Left ventricle myocardium inferior (tissue), 1 donor: ENCODE data around the gene BZW2. TPM values are rescaled to one million over a fixed set of nuclear protein-coding genes. Genes with fewer than 3 reads are reported as not detected.

Experiments used
- DNase-seq: peaks from one replicate; pipeline ENCODE4 v3.0.0-alpha.2; 2020
- H3K27ac ChIP-seq: fragments of 200-600 bp; replicated peaks from 2 replicates; pipeline ENCODE4 v1.8.0; 2021
- H3K27me3 ChIP-seq: fragments of 200-600 bp; 2 replicates; pipeline ENCODE4 v1.8.0; 2021; ENCODE audit warnings: low read depth
- H3K36me3 ChIP-seq: fragments of 200-600 bp; 2 replicates; pipeline ENCODE4 v1.8.0; 2021
- H3K4me1 ChIP-seq: fragments of 200-600 bp; 2 replicates; pipeline ENCODE4 v1.8.0; 2021
- H3K4me3 ChIP-seq: fragments of 200-600 bp; 2 replicates; pipeline ENCODE4 v1.8.0; 2021; ENCODE audit warnings: mild to moderate bottlenecking, moderate library complexity
- H3K9me3 ChIP-seq: fragments of 200-600 bp; replicated peaks from 2 replicates; pipeline ENCODE4 v1.8.0; 2021
- intact Hi-C: fragments of 100-400 bp; cut with micrococcal nuclease; formaldehyde crosslinking; loops from one replicate; pipeline ENCODE4 v1.11.0; 2022
- long read RNA-seq: library from polyadenylated mRNA; unstranded; transcript quantifications from one replicate; pipeline ENCODE4 v2.0.0, GENCODE V29; 2021
- total RNA-seq: library from RNA; stranded (reverse); fragmentation: NEBNext Ultra II Directional; extraction: Animal tissue kit (Norgen Biotek cat#: 25700); gene quantifications from one replicate; pipeline ENCODE4 v1.2.1, GENCODE V29; 2021
- TF ChIP-seq, protein P1 (sequence below): fragments of 200-600 bp; IDR thresholded peaks from 2 replicates; pipeline ENCODE4 v1.8.0; 2021; ENCODE audit warnings: antibody characterized with exemption, mild to moderate bottlenecking, borderline replicate concordance
- donor health status: DM: no; HTN: yes; CAD: no; lungs with severe emphysema.

Gene BZW2
- total RNA-seq, result 308 TPM
- long read RNA-seq, transcript BZW2-201 (12 exons, 1,860 nt), result major isoform, 72 of 195 reads
- long read RNA-seq, transcript BZW2-207 (12 exons, 1,862 nt), result minor isoform, 12 of 195 reads
- long read RNA-seq, partial matches to known transcripts, result 34 of 195 reads
- long read RNA-seq, other reads (novel, unspliced or antisense), result 75 of 195 reads

DNA sequence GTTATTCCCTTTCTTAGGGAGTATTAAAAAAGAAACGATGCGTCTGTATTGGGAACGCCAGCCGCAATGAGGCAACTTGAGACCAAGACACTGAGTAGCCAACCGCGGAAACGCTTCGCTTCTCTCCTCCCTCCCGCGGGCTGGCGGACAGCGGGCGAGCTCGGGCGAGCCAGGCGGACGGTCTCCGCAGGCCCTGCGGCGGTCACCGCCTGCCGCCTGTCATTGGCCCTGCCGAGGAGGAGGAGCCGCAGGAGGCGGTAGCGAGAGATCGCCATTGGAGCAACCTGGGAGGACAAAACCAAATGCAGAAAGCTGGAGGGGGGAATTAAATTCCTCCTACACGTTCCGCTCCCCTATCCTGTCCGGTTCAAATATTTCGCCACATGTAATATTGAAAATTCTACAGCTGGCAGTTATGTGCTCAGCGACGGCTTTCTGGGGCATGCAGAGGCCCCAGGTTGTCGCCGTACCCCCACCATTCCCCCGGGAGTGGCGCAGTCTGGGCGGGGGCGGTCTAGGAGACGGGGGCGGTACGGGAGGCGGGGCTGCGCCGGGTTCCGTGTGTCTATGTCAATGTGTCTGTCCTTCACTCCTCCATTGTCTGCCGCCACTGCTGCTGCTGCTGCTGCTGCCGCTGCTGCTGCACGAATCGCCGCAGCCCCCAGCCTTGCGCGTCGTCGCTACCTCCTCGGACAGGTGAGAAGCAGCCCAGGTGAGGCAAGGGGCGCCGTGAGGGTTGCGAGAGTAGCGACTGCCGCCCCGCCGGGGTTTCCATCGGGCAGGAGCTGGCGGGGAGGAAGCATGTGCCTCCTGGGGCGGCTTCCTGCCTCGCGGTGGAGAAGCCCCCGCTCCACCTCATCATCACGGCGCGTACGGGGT, at the start of gene BZW2, which contains the start of gene ANKMY2:
BZW2 (plus strand) TSS at position 589 of the 879 bp plus-strand sequence. CDS start 19,263 bp downstream, outside the sequence.
ANKMY2 (minus strand) TSS at position 162 of the 879 bp plus-strand sequence. CDS start 181 bp downstream, outside the sequence.
- DNase-seq, result peak; percentile 95
- Histone ChIP-seq H3K4me3 (peak within 1 kb of the TSS; percentile 90), H3K4me1 (peaks cover 96% of the 10 kb centered on the region)

DNA sequence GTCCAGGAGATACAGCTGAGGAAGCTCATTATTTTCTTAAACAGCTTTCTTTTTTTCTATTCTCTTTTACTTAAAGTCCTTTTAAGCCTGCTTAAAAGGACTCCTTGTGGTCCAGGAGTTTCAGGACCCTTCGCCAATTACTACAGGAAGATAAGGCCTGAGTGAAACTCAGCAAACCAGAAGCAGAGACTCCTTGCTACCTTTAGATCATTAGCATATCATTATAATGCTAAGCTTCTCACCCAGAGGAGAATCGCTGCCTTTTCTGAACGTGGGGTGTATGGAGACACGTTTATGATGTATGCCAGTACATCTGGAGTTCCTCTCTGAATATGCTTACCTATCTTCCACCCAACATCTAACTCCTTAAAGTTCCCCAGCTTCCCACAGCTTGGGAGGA, 48.0 kb upstream of the BZW2 start:
- H3K4me1 ChIP-seq, result no peaks in the 10 kb centered on the region
- H3K9me3 ChIP-seq, result no peaks in the 10 kb centered on the region
- TF ChIP-seq, protein P1, sequence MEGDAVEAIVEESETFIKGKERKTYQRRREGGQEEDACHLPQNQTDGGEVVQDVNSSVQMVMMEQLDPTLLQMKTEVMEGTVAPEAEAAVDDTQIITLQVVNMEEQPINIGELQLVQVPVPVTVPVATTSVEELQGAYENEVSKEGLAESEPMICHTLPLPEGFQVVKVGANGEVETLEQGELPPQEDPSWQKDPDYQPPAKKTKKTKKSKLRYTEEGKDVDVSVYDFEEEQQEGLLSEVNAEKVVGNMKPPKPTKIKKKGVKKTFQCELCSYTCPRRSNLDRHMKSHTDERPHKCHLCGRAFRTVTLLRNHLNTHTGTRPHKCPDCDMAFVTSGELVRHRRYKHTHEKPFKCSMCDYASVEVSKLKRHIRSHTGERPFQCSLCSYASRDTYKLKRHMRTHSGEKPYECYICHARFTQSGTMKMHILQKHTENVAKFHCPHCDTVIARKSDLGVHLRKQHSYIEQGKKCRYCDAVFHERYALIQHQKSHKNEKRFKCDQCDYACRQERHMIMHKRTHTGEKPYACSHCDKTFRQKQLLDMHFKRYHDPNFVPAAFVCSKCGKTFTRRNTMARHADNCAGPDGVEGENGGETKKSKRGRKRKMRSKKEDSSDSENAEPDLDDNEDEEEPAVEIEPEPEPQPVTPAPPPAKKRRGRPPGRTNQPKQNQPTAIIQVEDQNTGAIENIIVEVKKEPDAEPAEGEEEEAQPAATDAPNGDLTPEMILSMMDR, result no peak
- no peak for DNase-seq
- H3K36me3 ChIP-seq, result peaks cover 59% of the 10 kb centered on the region
- H3K4me3 ChIP-seq, result no peak overlapping the region
- H3K27me3 ChIP-seq, result no peaks in the 10 kb centered on the region
- no peak overlapping the region for H3K27ac ChIP-seq
- intact Hi-C loops, result no loop called here

More for the DNA sequence above, at the start of gene BZW2, which contains the start of gene ANKMY2:
- intact Hi-C loops, result no loop called here
- no peaks in the 10 kb centered on the region for H3K27me3 ChIP-seq
- TF ChIP-seq, protein P1, result no peak
- no peaks in the 10 kb centered on the region for H3K9me3 ChIP-seq
- H3K36me3 ChIP-seq, result no peaks in the 10 kb centered on the region
- H3K27ac ChIP-seq, result peak within 1 kb of the TSS; percentile 93

DNA sequence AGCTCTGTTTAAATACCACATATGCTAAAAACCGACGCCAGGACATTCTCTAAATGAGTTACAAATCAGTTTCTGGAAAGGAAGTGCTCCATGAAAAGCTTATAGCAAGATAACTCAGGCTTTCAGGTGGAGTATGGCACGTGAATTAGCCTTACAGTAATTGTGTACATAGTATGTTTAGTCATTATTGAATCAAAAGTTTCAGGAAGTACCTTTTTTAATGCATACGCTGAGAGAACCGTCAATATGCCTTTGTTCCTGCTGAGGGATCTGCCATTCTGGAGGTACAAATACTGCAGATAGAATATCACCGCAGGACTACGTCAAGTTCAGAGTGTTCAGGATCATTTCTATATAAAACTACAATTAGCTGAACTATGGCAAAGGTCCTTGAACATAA, 46.1 kb upstream of the BZW2 start:
- intact Hi-C loops, result loop anchor here (10.0 kb wide), 1 partner anchor 315 kb away; no protein-coding TSS in a partner anchor
- Histone ChIP-seq H3K36me3 (peaks cover 77% of the 10 kb centered on the region), H3K27ac (no peak overlapping the region), H3K27me3 (no peaks in the 10 kb centered on the region), H3K9me3 (no peaks in the 10 kb centered on the region), H3K4me3 (no peak overlapping the region), H3K4me1 (no peaks in the 10 kb centered on the region)
- TF ChIP-seq, protein P1, result no peak
- no peak for DNase-seq

DNA sequence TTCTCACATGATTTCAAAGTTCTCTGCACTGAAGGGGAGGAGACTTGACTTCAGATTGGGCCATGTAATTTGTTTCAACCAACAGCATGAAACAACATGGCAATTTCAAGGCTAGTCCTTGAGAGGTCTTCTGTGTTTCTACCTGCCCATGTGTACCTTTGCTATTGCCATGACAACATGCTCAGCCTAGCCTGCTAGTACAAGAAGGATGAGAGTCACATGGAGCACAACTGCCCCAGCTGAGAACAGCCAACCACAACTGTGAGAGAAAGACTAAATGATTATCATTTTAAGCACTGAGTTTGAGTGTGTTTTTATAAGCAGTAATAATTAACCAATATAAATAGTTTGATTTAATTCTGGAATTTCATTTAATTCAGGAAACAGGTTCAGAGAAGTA, 42.3 kb upstream of the BZW2 start:
- intact Hi-C loops, result loop anchor here (10.0 kb wide), 1 partner anchor 311 kb away; no protein-coding TSS in a partner anchor
- Histone ChIP-seq H3K4me3 (no peak overlapping the region), H3K9me3 (no peaks in the 10 kb centered on the region), H3K36me3 (peaks cover 98% of the 10 kb centered on the region), H3K4me1 (no peaks in the 10 kb centered on the region), H3K27me3 (no peaks in the 10 kb centered on the region), H3K27ac (no peak overlapping the region)
- no peak for DNase-seq
- TF ChIP-seq, protein P1, result no peak

DNA sequence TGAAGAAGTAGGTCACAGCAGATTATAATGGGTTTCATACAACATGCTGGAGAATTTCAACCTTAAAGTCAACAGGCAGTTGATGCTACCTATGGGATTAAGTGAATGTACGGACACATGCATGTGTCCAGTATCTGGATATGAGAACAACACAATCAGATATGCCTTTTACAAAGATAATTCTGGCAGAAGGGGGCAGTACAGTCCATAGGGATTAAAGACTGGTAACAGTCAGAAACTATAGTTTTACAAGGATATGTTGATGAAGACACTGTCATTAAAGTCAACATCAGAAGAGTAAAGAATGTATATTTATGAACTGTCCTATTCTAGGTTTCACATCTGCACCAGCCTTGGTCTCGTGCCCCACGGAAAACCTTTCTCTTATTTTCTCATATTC, 41.9 kb upstream of the BZW2 start:
- TF ChIP-seq, protein P1, result peak; percentile 35
- peaks cover 98% of the 10 kb centered on the region for H3K36me3 ChIP-seq
- no peaks in the 10 kb centered on the region for H3K27me3 ChIP-seq
- intact Hi-C loops, result loop anchor here (10.0 kb wide), 1 partner anchor 311 kb away; no protein-coding TSS in a partner anchor
- no peaks in the 10 kb centered on the region for H3K4me1 ChIP-seq
- no peaks in the 10 kb centered on the region for H3K9me3 ChIP-seq
- H3K27ac ChIP-seq, result no peak overlapping the region
- H3K4me3 ChIP-seq, result no peak overlapping the region
- DNase-seq, result no peak
